ENCODE results near the gene STRAP.

Gene STRAP

GRCh38 chr12:15848606-15849005, 33.6 kb upstream of the STRAP start:
- H3K36me3 ChIP-seq (replicated peaks; ENCODE audit: low read depth, low read length): no peaks in the 10 kb centered on the region
- no peaks in the 10 kb centered on the region for H3K4me1 ChIP-seq (ENCODE audit: low read length)
- no peaks in the 10 kb centered on the region for H3K79me2 ChIP-seq (ENCODE audit: low read length)
- H3K4me3 ChIP-seq (ENCODE audit: low read length): no peak overlapping the region
- no peak for TF ChIP-seq CTCF (IDR thresholded peaks at IDR 0.05; ENCODE audit: low read depth, low read length)
- TF ChIP-seq EZH2phosphoT487 (IDR thresholded peaks at IDR 0.05; ENCODE audit: low read depth): no peak
- no peaks in the 10 kb centered on the region for H3K9me3 ChIP-seq (ENCODE audit: insufficient read depth, low read length)
- no peak overlapping the region for H3K4me2 ChIP-seq (ENCODE audit: low read length)
- no peaks in the 10 kb centered on the region for H3K27me3 ChIP-seq (ENCODE audit: low read depth, low read length)
- H3K9ac ChIP-seq (ENCODE audit: low read length): no peak overlapping the region
- H2AFZ ChIP-seq (ENCODE audit: low read depth, low read length): no peak overlapping the region
- H3K27ac ChIP-seq (ENCODE audit: low read length): no peak overlapping the region
- H4K20me1 ChIP-seq (ENCODE audit: insufficient read depth, low read length): no peaks in the 10 kb centered on the region

- Histone ChIP-seq H3K9ac (ENCODE audit: low read length) (no peak overlapping the region), H3K79me2 (ENCODE audit: low read length) (no peaks in the 10 kb centered on the region), H3K36me3 (replicated peaks; ENCODE audit: low read depth, low read length) (no peaks in the 10 kb centered on the region), H3K27me3 (ENCODE audit: low read depth, low read length) (no peaks in the 10 kb centered on the region), H3K4me2 (ENCODE audit: low read length) (no peak overlapping the region), H2AFZ (ENCODE audit: low read depth, low read length) (no peak overlapping the region), H3K4me3 (ENCODE audit: low read length) (no peak overlapping the region), H3K27ac (ENCODE audit: low read length) (no peak overlapping the region), H3K9me3 (ENCODE audit: insufficient read depth, low read length) (no peaks in the 10 kb centered on the region), H4K20me1 (ENCODE audit: insufficient read depth, low read length) (no peaks in the 10 kb centered on the region), H3K4me1 (ENCODE audit: low read length) (no peaks in the 10 kb centered on the region)
- TF ChIP-seq EZH2phosphoT487 (IDR thresholded peaks at IDR 0.05; ENCODE audit: low read depth) (no peak), CTCF (IDR thresholded peaks at IDR 0.05; ENCODE audit: low read depth, low read length) (no peak)
Observed at GRCh38 chr12:15851045-15851620, 31.1 kb upstream of the STRAP start.

- Histone ChIP-seq H3K27me3 (ENCODE audit: low read depth, low read length) (no peaks in the 10 kb centered on the region), H3K4me1 (ENCODE audit: low read length) (no peaks in the 10 kb centered on the region), H2AFZ (ENCODE audit: low read depth, low read length) (no peak overlapping the region), H3K9ac (ENCODE audit: low read length) (no peak overlapping the region), H3K79me2 (ENCODE audit: low read length) (no peaks in the 10 kb centered on the region), H3K4me3 (ENCODE audit: low read length) (no peak overlapping the region), H3K9me3 (ENCODE audit: insufficient read depth, low read length) (no peaks in the 10 kb centered on the region), H4K20me1 (ENCODE audit: insufficient read depth, low read length) (no peaks in the 10 kb centered on the region), H3K4me2 (ENCODE audit: low read length) (no peak overlapping the region), H3K27ac (ENCODE audit: low read length) (no peak overlapping the region), H3K36me3 (replicated peaks; ENCODE audit: low read depth, low read length) (no peaks in the 10 kb centered on the region)
- TF ChIP-seq CTCF (IDR thresholded peaks at IDR 0.05; ENCODE audit: low read depth, low read length): no peak
- no peak for TF ChIP-seq EZH2phosphoT487 (IDR thresholded peaks at IDR 0.05; ENCODE audit: low read depth)
Observed at GRCh38 chr12:15851919-15852318, 30.3 kb upstream of the STRAP start.

GRCh38 chr12:15852383-15852782, 29.8 kb upstream of the STRAP start:
- Histone ChIP-seq H3K4me2 (ENCODE audit: low read length) (no peak overlapping the region), H4K20me1 (ENCODE audit: insufficient read depth, low read length) (no peaks in the 10 kb centered on the region), H3K27ac (ENCODE audit: low read length) (no peak overlapping the region), H3K36me3 (replicated peaks; ENCODE audit: low read depth, low read length) (no peaks in the 10 kb centered on the region), H3K9me3 (ENCODE audit: insufficient read depth, low read length) (no peaks in the 10 kb centered on the region), H3K27me3 (ENCODE audit: low read depth, low read length) (no peaks in the 10 kb centered on the region), H3K4me3 (ENCODE audit: low read length) (no peak overlapping the region), H3K79me2 (ENCODE audit: low read length) (no peaks in the 10 kb centered on the region), H2AFZ (ENCODE audit: low read depth, low read length) (no peak overlapping the region), H3K4me1 (ENCODE audit: low read length) (no peaks in the 10 kb centered on the region), H3K9ac (ENCODE audit: low read length) (no peak overlapping the region)
- TF ChIP-seq CTCF (IDR thresholded peaks at IDR 0.05; ENCODE audit: low read depth, low read length): no peak
- TF ChIP-seq EZH2phosphoT487 (IDR thresholded peaks at IDR 0.05; ENCODE audit: low read depth): no peak
